Urinary bladder (tissue), 4 donors: ENCODE measurements around the gene CAPZA1. TPM values are rescaled to one million over a fixed set of nuclear protein-coding genes. Genes with fewer than 3 reads are reported as not detected.
"Not testable (repeated sequence)": the region's sequence is repeated elsewhere in the genome, so short reads cannot be mapped to it uniquely, and the experiment has no call there.

Source experiments
- DNase-seq: peaks from one replicate; pipeline ENCODE4 v3.0.0-alpha.2; 2015; ENCODE audit errors: extremely low spot score
- H3K27ac ChIP-seq: one replicate; pipeline ENCODE4 v1.5.1; 2013; ENCODE audit warnings: low read depth, mild to moderate bottlenecking, moderate library complexity
- H3K36me3 ChIP-seq: one replicate; pipeline ENCODE4 v1.6.1; 2013; ENCODE audit warnings: mild to moderate bottlenecking, moderate library complexity; ENCODE audit not compliant: insufficient read depth
- H3K4me1 ChIP-seq: one replicate; pipeline ENCODE4 v1.6.1; 2013; ENCODE audit warnings: mild to moderate bottlenecking, moderate library complexity; ENCODE audit not compliant: insufficient read depth
- H3K4me3 ChIP-seq: one replicate; pipeline ENCODE4 v1.5.1; 2013; ENCODE audit warnings: low read depth, low read length
- WGBS: extraction: QIAGEN DNeasy Blood & Tissue Kit; methylation state at CpG from one replicate; pipeline ENCODE4 v1.1.7; 2013; 5-methylcytosine and 5-hydroxymethylcytosine counted together
- polyA plus RNA-seq: library from polyadenylated mRNA; stranded (reverse); fragments of 200-250 nt; gene quantifications from one replicate; pipeline ENCODE4 v1.2.3, GENCODE V29; 2013
- total RNA-seq: library from RNA; depleted of rRNA; stranded (reverse); fragments of >200 nt; gene quantifications from one replicate; pipeline ENCODE4 v1.2.3, GENCODE V29; 2014
- donor health status: healthy with polysubstance abuse.
- donor health status: healthy.

The CAPZA1 gene
- total and polyA plus RNA-seq, 2 donors, result 42.3 to 192 TPM

GRCh38 chr1:112614460-112615065 is 5.1 kb upstream of the CAPZA1 start:
- 66% methylated on average over 6 of the region's 6 CpGs for WGBS
- DNase-seq, result no peak
- H3K4me3 ChIP-seq, result no peak overlapping the region
- no peaks in the 10 kb centered on the region for H3K4me1 ChIP-seq
- no peaks in the 10 kb centered on the region for H3K36me3 ChIP-seq
- no peak overlapping the region for H3K27ac ChIP-seq

- under 1% methylated on average over 12 of the region's 12 CpGs for WGBS
Observed at GRCh38 chr1:112618114-112618720, 1.4 kb upstream of the CAPZA1 start.

GRCh38 chr1:112618721-112619517 is 713 bp upstream of the CAPZA1 start, which contains the start of gene ST7L:
Gene ST7L, minus strand, starts transcription at chr1:112619141. Its CDS starts 28 bp downstream, at chr1:112619113.
- H3K4me1 ChIP-seq, result peaks cover 2% of the 10 kb centered on the region
- H3K4me3 ChIP-seq, result peak within 1 kb of the TSS; percentile 86
- H3K36me3 ChIP-seq, result no peaks in the 10 kb centered on the region
- peak; percentile 52 for DNase-seq
- peak within 1 kb of the TSS; percentile 98 for H3K27ac ChIP-seq
- under 1% methylated on average over 48 of the region's 48 CpGs for WGBS

More at GRCh38 chr1:112618114-112618720, 1.4 kb upstream of the CAPZA1 start:
- Histone ChIP-seq H3K36me3 (no peaks in the 10 kb centered on the region), H3K4me3 (peak overlapping the region; percentile 86), H3K27ac (peak overlapping the region; percentile 98), H3K4me1 (peaks cover 2% of the 10 kb centered on the region)
- DNase-seq, result peak; percentile 4

GRCh38 chr1:112620377-112620695 is 704 bp downstream of the CAPZA1 start:
- DNase-seq, result no peak
- Histone ChIP-seq H3K27ac (peak overlapping the region; percentile 98), H3K4me1 (peaks cover 2% of the 10 kb centered on the region), H3K36me3 (no peaks in the 10 kb centered on the region), H3K4me3 (peak overlapping the region; percentile 86)
- 1% methylated on average over 6 of the region's 6 CpGs for WGBS

- DNase-seq, H3K36me3 ChIP-seq, H3K27ac ChIP-seq, H3K4me3 ChIP-seq, H3K4me1 ChIP-seq: not testable (repeated sequence)
- 90% methylated on average over 5 of the region's 5 CpGs for WGBS
Observed at GRCh38 chr1:112624493-112624892, 4.9 kb downstream of the CAPZA1 start.

- Histone ChIP-seq H3K4me3 (no peak overlapping the region), H3K36me3 (no peaks in the 10 kb centered on the region), H3K4me1 (peaks cover 2% of the 10 kb centered on the region), H3K27ac (no peak overlapping the region)
- no peak for DNase-seq
- 92% methylated on average over 2 of the region's 2 CpGs for WGBS
Observed at GRCh38 chr1:112625696-112626095, 6.1 kb downstream of the CAPZA1 start.

- Histone ChIP-seq H3K36me3 (no peaks in the 10 kb centered on the region), H3K27ac (no peak overlapping the region), H3K4me3 (no peak overlapping the region), H3K4me1 (no peaks in the 10 kb centered on the region)
- 94% methylated on average over 5 of the region's 5 CpGs for WGBS
- no peak for DNase-seq
Observed at GRCh38 chr1:112626193-112626592, 6.6 kb downstream of the CAPZA1 start.

GRCh38 chr1:112626887-112627286 is 7.3 kb downstream of the CAPZA1 start:
- no peak for DNase-seq
- Histone ChIP-seq H3K4me1 (no peaks in the 10 kb centered on the region), H3K4me3 (no peak overlapping the region), H3K27ac (no peak overlapping the region), H3K36me3 (no peaks in the 10 kb centered on the region)

GRCh38 chr1:112628516-112628915 is 8.9 kb downstream of the CAPZA1 start:
- no peak for DNase-seq
- Histone ChIP-seq H3K36me3 (no peaks in the 10 kb centered on the region), H3K4me1 (peaks cover 2% of the 10 kb centered on the region), H3K27ac (no peak overlapping the region), H3K4me3 (no peak overlapping the region)
- whole genome bisulfite sequencing, result 94% methylated on average over 2 of the region's 2 CpGs

GRCh38 chr1:112629256-112629655 is 9.6 kb downstream of the CAPZA1 start:
- H3K4me1 ChIP-seq, result peaks cover 2% of the 10 kb centered on the region
- no peaks in the 10 kb centered on the region for H3K36me3 ChIP-seq
- DNase-seq, result no peak
- H3K4me3 ChIP-seq, result no peak overlapping the region
- no peak overlapping the region for H3K27ac ChIP-seq

- Histone ChIP-seq H3K27ac (no peak overlapping the region), H3K4me3 (no peak overlapping the region), H3K4me1 (peaks cover 2% of the 10 kb centered on the region), H3K36me3 (no peaks in the 10 kb centered on the region)
- no peak for DNase-seq
- 93% methylated on average over 2 of the region's 2 CpGs for WGBS
Observed at GRCh38 chr1:112633628-112634027, 14.0 kb downstream of the CAPZA1 start.

- Histone ChIP-seq H3K36me3 (no peaks in the 10 kb centered on the region), H3K4me1 (peaks cover 2% of the 10 kb centered on the region), H3K27ac (no peak overlapping the region), H3K4me3 (no peak overlapping the region)
- no peak for DNase-seq
Observed at GRCh38 chr1:112634367-112634766, 14.7 kb downstream of the CAPZA1 start.

GRCh38 chr1:112636056-112636455 is 16.4 kb downstream of the CAPZA1 start:
- no peak overlapping the region for H3K27ac ChIP-seq
- no peaks in the 10 kb centered on the region for H3K36me3 ChIP-seq
- no peak overlapping the region for H3K4me3 ChIP-seq

GRCh38 chr1:112636597-112637253 is 17.1 kb downstream of the CAPZA1 start:
- no peaks in the 10 kb centered on the region for H3K36me3 ChIP-seq

More at GRCh38 chr1:112636056-112636455, 16.4 kb downstream of the CAPZA1 start:
- H3K4me1 ChIP-seq, result peaks cover 2% of the 10 kb centered on the region
- no peak for DNase-seq
- WGBS, result 91% methylated on average over 2 of the region's 2 CpGs

More at GRCh38 chr1:112636597-112637253, 17.1 kb downstream of the CAPZA1 start:
- Histone ChIP-seq H3K4me1 (peaks cover 2% of the 10 kb centered on the region), H3K27ac (no peak overlapping the region), H3K4me3 (no peak overlapping the region)
- DNase-seq, result no peak
